Measurements from ENCODE around the gene ATF3.

GRCh38 chr1:212597487-212597886 is 11.1 kb upstream of the ATF3 start:
- TF ChIP-seq CTCF (conservative IDR thresholded peaks at IDR 0.05 in 1 of 2, IDR thresholded peaks at IDR 0.05 in 1 of 2; ENCODE audit: low read depth in 1 of 2, low read length in 2 of 2): no peak
- no peak for TF ChIP-seq EZH2 (IDR thresholded peaks at IDR 0.05; ENCODE audit: low read length, missing control alignments)
